HG03025 (cell line): Measurements from ENCODE around the gene B3GALT4.
"Not testable (repeated sequence)": the region's sequence is repeated elsewhere in the genome, so short reads cannot be mapped to it uniquely, and the experiment has no call there.

Experiments used
- ATAC-seq: cut with Tn5 transposase; IDR thresholded peaks from one replicate; pipeline ENCODE4 v1.9.1; 2021; ENCODE audit warnings: mild to moderate bottlenecking, moderate library complexity; ENCODE audit not compliant: unreplicated experiment, low FRiP score

The B3GALT4 gene

DNA sequence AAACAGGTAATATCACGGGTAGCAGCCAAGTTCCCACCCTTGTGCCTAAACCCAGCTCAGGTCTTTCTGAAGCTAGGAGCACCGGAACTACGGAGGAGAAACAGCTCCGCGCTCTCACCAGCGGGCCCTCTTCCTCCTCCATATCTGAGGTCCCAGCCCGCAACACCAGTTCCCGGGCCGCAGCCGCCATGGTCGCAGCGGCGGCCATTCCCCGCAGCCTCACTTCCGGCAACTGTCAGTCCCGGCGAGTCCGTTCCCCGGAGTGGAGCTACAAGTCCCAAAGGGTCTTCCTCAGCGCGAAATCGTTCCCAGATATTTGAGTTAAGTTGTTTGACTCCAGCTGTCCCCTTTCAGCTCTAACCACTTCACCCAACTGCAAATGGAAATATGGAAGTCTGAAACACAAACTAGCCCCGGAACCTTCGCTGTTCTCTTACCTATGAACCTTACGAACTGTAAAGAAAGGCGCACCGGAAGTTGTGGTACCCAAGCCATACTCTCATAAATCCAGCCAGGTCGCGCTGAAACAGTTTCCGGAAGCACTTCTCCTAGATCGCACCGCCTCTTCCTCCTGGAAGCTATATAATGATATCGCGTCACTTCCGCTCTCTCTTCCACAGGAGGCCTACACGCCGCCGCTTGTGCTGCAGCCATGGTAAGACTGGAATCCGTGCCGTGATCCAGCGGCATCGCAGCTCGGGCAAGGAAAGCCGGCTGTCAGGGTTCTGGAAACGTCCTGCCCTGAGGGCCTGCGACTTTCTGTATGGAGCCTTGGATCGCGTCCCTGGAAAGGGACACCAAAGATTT lies 5.3 kb upstream of the B3GALT4 start, which contains the start of the genes RPS18 and VPS52:
Gene RPS18, plus strand, starts transcription at position 608 of the 807 bp plus-strand sequence. Its CDS starts 45 bp downstream, at position 653.
Gene VPS52, minus strand, starts transcription at position 409 of the 807 bp plus-strand sequence. Its CDS starts 201 bp downstream, at position 208.
- ATAC-seq, result peak; percentile 68

DNA sequence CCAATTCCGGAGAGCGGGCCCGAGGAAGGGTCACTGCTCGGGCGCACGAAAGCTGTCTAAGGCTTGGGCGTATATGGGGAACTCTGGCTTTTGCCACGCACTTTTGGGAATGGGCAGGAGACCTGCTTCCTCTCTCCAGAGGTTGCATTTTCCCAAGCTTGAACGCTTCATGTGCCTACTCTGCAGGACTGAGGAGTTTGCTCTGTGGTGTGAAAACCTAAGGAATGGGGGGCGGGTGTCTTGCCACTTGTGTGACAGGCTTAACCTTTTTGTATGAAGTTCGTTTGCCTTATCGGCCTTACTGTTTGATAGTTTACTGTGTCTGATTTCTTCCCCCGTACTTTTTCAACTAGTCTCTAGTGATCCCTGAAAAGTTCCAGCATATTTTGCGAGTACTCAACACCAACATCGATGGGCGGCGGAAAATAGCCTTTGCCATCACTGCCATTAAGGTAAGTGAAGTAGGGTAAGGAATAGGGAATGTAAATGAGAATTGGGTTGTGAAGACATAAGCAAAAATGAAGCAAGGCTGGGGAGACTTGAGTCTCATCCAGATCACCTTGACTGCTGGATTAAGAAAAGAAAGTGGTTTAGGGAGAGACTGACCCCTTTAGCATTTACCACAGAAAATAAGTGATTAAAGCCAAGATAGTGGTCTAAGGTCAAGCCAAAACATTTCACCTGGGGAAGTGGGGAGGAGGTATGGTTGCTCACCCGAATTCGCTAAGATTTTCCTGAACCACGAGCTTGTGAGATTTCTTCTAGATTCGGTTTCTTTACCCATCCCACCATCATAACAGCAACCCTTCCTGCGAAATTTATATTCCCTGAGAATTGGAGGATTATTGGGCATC lies 4.4 kb upstream of the B3GALT4 start:
- peak; percentile 2 for ATAC-seq

DNA sequence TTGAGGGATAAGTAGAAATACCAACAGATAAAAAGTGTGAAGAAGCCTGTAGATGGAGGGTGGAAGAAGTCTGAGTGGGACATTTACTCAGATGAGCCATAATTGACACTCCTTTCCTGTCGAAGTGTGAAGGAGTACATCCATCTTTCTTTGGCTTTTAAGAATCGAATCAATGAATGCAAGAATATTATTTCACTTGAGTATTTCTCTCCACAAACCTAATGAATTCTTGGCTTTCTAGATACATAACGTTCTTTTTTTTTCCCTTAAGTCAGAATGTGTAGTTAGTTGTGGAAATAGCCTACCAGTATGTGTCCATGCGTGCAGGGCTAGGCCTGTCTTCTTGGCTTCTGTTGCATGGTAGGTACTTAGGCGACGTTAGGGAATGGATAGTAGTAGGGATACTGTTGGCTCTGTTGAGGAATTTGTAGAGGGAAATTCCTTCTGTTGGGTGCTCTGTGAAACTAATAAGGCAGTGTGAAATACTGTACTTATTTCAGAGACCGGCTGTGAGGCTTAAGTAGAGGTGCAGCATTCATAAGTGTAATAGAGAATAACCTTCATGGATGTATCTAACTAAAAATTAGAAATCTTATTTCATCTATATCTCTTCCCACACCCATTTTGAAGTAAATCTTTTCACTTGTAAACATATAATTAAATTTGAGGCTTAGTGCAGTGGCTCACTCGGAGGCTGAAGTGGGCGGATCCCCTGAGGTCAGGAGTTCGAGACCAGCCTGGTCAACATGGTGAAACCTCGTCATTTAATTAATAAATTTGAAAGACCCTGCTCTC lies 3.6 kb upstream of the B3GALT4 start:
- no peak for ATAC-seq

DNA sequence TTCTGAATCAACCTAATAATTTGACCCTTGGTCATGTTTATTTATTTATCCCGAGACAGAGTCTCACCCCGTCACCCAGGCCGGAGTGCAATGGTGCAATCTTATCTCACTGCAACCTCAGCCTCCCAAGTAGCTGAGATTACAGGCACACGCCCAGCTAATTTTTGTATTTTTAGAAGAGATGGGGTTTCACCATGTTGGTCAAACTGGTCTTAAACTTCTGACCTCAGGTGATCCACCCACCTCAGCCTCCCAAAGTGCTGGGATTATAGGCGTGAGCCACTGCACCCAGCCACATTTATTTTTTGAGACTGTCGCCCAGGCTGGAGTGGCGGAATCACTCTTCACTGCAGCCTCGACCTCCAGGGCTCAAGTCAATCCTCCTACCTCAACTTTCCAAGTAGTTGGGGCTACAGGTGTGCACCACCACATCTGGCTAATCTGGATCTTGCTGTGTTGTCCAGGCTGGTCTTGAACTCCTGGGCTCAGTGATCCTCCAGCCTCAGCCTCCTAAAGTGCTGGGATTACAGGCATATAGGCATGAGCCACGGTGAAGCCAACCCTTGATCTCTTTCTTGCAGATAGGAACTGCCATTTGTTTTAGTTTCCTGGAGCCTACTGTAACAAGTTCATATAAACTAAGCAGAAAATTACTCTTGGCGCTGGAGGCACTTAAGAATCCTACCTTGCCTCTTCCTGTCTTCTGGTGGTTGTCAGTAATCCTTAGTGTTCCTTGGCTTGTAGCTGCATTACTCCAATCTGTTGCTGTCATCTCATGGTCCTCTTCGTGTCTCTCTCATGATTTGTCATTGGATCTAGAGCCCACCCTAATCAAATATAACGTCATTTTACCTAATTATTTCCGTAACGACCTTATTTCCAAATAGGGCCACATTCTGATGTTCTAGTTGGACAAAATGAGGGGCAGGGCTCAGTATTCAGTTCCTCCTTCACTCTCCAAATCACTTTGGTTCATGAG lies 2.7 kb upstream of the B3GALT4 start:
- no peak for ATAC-seq

DNA sequence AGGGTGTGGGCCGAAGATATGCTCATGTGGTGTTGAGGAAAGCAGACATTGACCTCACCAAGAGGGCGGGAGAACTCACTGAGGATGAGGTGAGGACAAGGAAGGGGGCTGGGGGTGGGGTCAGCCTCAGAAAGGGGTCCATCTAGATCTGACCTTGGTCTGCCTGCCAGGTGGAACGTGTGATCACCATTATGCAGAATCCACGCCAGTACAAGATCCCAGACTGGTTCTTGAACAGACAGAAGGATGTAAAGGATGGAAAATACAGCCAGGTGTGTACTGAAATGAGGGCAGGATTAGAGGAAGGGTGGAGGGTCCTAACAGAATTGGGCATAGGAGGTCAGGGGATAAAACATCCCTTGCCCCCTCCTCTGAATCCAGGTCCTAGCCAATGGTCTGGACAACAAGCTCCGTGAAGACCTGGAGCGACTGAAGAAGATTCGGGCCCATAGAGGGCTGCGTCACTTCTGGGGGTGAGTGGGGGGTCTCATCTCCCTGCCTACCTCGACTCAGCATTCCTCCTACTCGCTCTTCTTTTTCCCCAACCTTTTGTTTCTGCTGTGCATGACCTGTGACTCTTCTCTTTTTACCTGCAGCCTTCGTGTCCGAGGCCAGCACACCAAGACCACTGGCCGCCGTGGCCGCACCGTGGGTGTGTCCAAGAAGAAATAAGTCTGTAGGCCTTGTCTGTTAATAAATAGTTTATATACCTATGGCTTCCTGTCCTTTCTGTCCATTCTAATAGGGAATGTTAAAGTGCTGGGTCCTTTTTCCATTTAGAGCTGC lies 935 bp upstream of the B3GALT4 start:
- not testable (repeated sequence) for ATAC-seq

DNA sequence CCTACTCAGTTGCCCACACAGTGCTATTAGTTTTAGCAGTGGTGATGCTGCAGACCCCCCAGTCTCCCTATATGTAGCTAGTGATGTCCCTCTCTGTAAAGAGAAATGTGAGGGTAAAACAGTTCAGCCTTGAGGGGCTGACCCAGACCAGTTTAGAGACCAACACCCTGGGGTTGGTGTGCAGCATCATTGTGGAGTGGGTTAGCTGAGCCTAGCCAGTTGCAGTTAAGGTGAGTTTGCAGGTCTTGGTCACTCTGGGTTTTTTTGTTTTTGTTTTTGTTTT lies 401 bp upstream of the B3GALT4 start:
- ATAC-seq, result no peak

DNA sequence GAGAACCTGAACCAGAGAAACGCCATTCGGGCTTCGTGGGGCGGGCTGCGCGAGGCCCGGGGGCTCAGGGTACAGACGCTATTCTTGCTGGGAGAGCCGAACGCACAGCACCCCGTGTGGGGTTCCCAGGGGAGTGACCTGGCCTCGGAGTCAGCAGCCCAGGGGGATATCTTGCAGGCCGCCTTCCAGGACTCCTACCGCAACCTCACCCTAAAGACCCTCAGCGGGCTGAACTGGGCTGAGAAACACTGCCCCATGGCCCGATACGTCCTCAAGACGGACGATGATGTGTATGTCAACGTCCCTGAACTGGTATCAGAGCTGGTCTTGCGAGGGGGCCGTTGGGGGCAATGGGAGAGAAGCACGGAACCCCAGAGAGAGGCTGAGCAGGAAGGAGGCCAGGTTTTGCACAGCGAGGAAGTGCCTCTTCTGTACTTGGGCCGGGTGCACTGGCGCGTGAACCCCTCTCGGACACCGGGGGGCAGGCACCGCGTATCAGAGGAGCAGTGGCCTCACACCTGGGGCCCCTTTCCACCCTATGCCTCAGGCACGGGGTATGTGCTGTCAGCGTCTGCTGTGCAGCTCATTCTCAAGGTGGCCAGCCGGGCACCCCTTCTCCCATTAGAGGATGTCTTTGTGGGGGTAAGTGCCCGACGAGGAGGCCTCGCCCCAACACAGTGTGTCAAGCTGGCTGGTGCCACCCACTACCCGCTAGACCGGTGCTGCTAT lies 904 bp downstream of the B3GALT4 start:
- ATAC-seq, result peak; percentile 1

DNA sequence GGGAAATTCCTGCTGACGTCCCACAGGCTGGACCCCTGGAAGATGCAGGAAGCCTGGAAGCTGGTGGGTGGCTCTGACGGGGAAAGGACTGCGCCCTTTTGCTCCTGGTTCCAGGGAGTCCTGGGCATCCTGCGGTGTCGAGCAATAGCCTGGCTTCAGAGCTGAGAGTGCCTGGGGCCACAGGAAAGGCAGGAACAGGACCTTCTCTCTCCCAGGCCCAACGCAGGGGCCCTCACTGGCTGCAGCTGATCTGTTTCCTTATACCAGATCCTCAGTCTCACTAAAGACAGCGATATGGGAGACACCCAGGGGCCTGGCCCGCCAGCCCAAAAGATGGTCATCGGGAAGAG lies 1.4 kb downstream of the B3GALT4 start:
- no peak for ATAC-seq

DNA sequence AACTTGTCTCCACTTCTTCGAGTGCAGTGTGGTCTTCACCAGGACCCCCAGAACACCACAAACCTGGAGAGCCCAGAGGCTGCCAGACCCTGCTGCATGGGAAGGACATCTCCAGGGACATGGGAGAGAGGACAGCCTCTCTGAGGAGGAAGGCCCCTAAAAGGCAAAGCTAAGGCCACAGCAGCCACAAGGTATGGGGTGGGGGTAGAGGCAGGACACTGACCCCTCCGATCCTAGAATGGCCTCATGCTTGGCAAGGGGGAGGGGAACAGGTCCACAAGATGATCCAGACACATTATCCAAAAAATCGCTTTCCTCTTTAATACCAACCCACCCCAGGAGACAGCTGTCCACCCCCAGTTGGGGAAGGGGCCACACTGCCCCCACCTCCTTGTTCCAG lies 1.9 kb downstream of the B3GALT4 start:
- ATAC-seq, result no peak

DNA sequence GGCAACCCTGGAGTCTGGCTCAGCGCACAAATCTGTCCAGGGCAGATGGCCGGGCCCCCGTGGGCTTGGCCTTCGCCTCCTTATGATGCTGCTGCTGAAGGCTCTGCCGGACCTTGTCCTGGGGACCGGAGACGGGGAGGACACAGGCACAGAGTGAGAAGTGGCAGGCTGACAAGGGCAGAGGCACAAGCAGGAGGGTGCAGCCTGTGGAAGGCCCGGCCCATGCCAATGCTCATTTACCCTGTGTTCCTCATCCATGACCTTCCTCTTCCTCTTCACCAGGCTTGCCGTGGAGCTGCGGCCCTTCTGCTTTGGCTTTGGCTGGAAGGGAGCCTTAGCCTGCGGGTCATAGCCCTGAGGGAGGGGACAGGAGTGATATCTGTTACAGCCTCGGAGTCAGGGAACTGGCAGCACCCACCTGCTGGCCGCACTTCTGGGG lies 2.4 kb downstream of the B3GALT4 start:
- ATAC-seq, result no peak

DNA sequence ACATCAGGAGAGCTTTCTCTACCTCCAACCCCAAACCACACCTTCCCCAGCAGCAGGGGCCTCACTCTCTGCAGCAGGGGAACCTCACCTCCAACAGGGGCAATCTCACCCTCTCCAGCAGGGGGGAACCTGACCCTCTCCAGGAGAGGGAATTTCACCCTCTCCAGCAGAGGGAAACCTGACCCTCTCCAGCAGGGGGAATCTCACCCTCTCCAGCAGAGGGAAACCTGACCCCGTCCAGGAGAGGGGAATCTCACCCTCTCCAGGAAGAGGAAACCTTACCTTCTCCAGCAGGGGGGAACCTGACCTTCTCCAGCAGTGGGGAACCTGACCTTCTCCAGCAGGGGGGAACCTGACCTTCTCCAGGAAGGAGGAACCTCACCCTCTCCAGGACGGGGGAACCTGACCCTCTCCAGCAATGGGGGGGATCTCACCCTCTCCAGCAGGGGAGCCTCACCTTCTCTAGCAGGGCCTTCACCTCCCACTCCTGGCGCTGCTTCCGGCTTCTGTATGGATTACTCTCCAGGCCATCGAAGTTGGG lies 3.1 kb downstream of the B3GALT4 start:
- ATAC-seq, result no peak

DNA sequence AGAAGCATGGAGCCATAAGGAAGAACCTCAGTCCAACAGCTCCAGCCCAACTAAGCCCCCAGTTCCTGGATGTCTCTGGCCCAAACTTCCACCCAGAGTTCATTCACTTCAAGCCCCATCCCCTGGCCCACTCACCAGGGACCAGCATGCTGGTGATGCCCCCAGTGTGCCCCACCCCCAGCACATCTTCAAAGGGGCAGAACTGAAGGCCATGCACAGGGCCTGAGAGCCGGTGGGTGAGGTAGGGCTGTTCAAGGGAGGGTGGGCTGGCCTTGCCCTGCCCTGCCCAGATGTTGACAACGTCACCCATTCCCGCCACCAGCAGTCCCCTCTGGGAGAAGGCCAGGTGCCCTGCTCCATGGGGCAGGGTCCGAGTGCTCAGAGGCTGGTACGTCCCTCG lies 3.6 kb downstream of the B3GALT4 start:
- no peak for ATAC-seq

DNA sequence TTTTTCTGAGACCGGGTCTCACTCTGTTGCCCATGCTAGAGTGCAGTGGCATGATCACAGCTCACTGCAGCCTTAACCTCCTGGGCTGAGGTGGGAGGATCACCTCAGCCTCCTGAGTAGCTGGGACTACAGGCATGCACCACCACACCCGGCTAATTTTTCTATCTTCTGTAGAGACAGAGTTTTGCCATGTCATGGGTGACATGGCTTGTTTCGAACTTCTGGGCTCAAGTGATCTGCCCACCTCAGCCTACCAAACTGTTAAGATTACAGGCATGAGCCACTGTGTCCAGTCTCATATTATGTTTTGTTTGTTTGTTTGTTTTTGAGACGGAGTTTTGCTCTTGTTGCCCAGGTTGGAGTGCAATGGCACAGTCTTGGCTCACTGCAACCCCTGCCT lies 8.3 kb downstream of the B3GALT4 start:
- not testable (repeated sequence) for ATAC-seq

DNA sequence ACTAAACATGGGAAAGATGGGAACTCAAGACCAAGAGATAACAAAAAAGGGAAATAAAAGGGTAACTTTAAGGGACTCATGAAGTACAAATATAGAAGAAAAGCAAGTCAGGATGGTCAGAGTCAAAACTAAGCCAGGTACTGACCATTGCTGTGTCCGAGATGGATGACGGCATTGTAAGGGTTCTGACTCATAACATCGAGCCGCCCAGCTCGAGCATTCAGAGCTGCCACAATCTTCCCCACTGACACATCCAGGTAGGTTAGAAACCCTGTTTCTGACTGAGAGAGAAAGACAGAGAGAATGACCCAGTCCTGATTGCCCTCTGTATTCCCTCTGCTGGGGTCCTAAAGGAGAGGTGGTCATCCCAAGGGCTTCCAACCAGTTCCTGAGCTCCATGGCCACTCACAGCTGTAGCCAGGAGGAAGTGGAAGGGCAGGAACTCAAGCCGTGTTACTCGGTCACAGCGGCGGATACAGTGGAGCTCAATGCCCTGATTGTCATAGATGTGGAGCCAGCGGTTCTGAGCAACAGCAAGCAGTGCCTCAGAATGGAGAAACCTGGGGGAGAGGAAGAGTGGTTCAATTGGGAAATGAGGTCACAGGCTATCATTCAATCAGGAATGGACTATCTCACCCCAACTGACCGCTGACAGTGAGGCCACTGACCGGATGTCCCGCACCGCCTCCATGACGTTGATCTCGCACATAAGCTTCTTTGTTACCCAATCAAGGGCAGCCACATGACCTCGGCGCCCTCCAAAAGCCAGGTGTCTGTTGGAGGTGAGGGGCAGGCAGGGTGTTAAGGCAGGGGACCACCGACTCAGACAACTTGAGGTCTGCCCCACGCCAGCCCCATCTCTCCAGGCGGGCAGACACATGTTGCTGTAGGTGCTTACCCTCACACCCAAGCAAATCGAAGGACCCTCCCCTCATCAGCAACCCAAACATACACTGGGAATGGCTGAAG lies 10.3 kb downstream of the B3GALT4 start:
- ATAC-seq, result no peak

DNA sequence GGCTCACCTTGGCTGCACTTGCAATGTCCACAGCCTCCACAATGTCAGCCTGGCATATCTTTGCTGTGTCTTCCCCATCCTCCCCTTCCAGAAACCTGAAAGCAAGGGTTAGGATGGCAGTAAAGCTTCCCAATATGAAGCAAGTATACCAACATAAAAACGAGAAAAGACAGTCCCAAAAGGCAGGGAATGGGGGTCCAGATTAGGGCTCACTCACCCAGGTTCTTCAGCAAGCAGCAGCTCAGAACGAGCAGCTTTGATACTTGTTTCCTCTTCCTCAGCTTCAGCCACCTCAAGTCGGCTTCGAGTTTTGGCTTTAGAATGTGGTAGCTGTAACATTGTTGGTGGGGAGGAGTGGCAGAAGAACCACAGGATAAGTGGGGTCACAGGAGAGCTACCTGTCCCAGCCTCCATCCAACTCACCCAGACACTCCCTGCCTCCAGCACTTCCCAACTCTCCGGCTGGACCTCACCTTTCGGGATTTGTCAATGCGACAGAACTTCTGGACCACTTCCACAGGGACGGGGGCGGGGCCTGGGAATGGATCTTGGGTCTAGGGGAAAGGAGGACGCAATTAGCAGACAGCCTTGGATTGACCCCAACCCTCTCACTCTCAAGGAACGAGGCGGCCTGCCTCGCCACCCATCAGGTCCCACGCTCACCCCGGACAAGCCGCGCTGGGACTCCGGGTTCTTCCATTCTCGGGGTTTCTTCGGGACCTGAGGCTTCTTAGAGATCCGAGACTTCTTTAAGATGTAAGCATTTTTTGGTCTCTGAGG lies 11.4 kb downstream of the B3GALT4 start:
- no peak for ATAC-seq
